ENCODE results near the gene SMC3.

DNA sequence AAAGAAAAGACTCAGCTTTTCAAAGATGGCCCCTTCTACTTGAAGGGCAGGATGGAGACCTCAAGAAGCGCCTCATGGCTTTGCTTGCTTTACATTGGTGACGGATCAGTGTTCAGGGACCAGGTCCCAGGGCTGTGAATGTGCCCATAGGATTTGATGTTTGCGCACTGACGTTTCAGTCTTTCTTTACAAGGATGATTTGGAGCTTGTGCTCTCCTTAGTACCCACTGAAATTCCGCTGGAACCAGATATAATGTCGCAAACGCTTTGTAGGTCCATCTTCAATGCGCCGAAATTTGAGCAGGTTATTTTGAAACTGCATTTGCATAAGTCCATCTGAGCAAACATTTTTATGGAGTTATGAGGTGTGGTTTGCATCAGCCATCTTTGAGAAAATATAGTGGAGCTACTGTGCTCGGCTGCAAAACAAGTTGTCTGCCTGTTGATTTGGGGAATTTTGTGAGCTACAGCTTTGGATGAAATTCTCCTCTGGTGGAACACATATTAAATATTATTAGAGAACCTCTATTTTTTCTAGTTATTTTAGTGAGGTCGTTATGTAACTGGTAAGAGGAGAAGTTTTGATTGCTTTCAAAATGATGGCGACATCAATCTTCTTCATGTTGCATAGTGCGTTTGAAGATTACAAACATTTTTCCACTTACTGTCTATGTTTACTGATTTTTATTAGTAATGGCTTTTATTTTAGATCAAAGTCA lies 79.1 kb downstream of the SMC3 start:
- TF ChIP-seq, protein P1, sequence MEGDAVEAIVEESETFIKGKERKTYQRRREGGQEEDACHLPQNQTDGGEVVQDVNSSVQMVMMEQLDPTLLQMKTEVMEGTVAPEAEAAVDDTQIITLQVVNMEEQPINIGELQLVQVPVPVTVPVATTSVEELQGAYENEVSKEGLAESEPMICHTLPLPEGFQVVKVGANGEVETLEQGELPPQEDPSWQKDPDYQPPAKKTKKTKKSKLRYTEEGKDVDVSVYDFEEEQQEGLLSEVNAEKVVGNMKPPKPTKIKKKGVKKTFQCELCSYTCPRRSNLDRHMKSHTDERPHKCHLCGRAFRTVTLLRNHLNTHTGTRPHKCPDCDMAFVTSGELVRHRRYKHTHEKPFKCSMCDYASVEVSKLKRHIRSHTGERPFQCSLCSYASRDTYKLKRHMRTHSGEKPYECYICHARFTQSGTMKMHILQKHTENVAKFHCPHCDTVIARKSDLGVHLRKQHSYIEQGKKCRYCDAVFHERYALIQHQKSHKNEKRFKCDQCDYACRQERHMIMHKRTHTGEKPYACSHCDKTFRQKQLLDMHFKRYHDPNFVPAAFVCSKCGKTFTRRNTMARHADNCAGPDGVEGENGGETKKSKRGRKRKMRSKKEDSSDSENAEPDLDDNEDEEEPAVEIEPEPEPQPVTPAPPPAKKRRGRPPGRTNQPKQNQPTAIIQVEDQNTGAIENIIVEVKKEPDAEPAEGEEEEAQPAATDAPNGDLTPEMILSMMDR (conservative IDR thresholded peaks at IDR 0.05; ENCODE audit: low read depth, low read length) = no peak
- TF ChIP-seq FOS (IDR thresholded peaks at IDR 0.05; ENCODE audit: low read depth, low read length) (no peak), MXI1 (IDR thresholded peaks at IDR 0.05; ENCODE audit: borderline replicate concordance, low read depth, low read length) (no peak), MAFK (IDR thresholded peaks at IDR 0.05; ENCODE audit: low read depth, low read length) (no peak), RFX5 (IDR thresholded peaks at IDR 0.05; ENCODE audit: low read depth, low read length) (no peak), POLR2A (IDR thresholded peaks at IDR 0.05; ENCODE audit: low read depth, low read length) (no peak), BHLHE40 (IDR thresholded peaks at IDR 0.05; ENCODE audit: low read depth, low read length) (no peak), SMC3 (IDR thresholded peaks at IDR 0.05; ENCODE audit: low read depth, low read length) (no peak), RAD21 (IDR thresholded peaks at IDR 0.05; ENCODE audit: low read length) (no peak), CHD1 (IDR thresholded peaks at IDR 0.05; ENCODE audit: low read depth, low read length) (no peak), CEBPB (IDR thresholded peaks at IDR 0.05; ENCODE audit: low read depth, low read length) (no peak), NFE2L2 (IDR thresholded peaks at IDR 0.05; ENCODE audit: low read depth, low read length) (no peak)
- TF ChIP-seq, protein P2, sequence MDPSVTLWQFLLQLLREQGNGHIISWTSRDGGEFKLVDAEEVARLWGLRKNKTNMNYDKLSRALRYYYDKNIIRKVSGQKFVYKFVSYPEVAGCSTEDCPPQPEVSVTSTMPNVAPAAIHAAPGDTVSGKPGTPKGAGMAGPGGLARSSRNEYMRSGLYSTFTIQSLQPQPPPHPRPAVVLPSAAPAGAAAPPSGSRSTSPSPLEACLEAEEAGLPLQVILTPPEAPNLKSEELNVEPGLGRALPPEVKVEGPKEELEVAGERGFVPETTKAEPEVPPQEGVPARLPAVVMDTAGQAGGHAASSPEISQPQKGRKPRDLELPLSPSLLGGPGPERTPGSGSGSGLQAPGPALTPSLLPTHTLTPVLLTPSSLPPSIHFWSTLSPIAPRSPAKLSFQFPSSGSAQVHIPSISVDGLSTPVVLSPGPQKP (IDR thresholded peaks at IDR 0.05; ENCODE audit: borderline replicate concordance, low read depth, low read length) = no peak
